Right renal pelvis (tissue), 4 donors: Measurements from ENCODE around the gene DUS1L. TPM values are rescaled to one million over a fixed set of nuclear protein-coding genes. Genes with fewer than 3 reads are reported as not detected.
A peak's percentile ranks its signal among the peaks of the same experiment; 100 is the strongest.
"Not testable (repeated sequence)": the region's sequence is repeated elsewhere in the genome, so short reads cannot be mapped to it uniquely, and the experiment has no call there.

Experiments used
- DNase-seq, 4 donors: peaks; one replicate each; pipeline ENCODE4 v3.0.0-alpha.2; 2013; ENCODE audit warnings: low read depth in 4 of 4, low spot score in 3 of 4, missing footprints in 1 of 4
- polyA plus RNA-seq, 4 donors: library from polyadenylated mRNA; unstranded; fragments of 120-200 nt; gene quantifications; one replicate each; pipeline ENCODE4 v1.2.1, GENCODE V29; 2013; ENCODE audit not compliant: insufficient read length in 4 of 4

The DUS1L gene
- polyA plus RNA-seq, 4 donors = 78.2 to 94.1 (median 79.1) TPM

DNA sequence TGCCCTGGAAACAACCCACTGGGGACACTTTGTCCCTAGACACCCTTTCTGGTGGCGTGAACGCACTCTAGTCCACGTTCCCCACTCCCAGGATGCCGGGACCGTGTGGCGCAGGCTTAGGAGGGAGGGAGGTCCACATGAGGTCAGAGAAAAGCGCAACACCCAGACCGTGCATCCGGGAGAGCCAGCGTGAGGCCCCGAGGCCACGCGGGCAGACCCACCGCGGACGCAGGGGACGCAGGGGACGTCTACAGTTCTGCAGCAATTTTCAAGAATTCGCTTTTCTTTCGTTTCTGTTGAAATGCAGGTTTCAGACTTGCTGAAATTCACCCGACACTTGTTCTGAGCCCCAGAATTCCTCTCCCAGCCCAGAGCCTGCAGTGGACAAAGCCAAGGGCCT, 18.7 kb downstream of the DUS1L start:
- no peak for DNase-seq

DNA sequence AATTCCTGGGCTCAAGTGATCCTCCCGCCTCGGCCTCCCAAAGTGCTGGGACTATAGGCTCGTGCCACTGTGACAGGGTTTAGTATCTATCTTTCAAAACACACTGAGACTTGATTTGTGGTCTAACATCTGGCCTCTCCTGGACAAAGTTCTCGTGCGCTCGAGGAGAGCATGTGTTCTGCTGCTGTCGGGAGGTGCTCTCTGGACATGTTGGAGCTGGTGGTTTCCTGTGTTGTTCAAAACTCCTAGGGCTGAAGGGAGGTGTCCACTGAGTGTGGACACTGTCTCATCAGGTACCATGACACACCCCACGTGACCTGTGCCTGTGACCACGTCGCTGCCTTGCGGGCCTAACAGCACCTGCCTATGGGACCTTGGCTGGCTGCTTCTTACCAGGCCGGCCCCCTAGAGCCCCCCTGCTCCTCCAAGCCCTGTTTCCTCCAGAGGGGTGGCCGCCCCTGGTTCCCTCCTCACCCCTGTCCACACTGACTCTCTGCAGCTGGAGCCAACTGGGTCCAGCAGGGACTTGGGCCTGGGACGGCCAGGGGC, 19.6 kb downstream of the DUS1L start:
- DNase-seq = no peak

DNA sequence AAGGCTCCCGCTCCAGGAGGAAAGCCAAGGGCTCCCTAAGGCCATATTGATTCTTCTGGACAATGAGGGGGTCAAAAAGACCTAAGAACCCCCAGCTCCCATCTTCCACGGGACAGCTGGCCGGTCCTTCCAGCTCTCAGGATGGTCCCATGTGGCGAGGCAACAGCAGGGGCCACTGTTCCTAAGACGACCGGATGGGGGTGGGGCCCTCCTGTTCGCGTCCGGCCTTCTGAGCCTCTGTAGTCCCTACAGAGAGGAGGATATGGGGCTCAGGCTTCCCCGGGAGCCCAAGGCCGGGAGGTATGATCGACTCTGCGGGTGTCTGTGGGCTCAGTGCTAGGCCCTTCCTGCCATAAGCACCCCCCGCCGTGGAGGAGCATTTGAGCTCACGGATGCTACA, 22.1 kb downstream of the DUS1L start:
- no peak for DNase-seq

DNA sequence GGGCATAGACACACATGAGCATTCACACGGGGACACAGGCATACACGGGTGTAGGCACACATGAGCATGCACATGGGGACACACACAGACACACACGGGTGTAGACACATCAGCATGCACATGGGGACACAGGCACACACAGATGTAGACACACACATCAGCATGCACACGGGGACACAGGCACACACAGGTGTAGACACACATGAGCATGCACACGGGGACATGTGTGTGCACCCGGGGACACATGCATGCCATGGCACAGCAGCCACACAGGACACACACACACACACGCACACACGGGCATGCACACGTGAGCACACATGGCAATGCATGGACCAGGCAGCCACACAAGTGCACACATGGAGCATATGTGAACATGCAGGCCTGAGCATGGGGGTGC, 23.0 kb downstream of the DUS1L start:
- DNase-seq = no peak

DNA sequence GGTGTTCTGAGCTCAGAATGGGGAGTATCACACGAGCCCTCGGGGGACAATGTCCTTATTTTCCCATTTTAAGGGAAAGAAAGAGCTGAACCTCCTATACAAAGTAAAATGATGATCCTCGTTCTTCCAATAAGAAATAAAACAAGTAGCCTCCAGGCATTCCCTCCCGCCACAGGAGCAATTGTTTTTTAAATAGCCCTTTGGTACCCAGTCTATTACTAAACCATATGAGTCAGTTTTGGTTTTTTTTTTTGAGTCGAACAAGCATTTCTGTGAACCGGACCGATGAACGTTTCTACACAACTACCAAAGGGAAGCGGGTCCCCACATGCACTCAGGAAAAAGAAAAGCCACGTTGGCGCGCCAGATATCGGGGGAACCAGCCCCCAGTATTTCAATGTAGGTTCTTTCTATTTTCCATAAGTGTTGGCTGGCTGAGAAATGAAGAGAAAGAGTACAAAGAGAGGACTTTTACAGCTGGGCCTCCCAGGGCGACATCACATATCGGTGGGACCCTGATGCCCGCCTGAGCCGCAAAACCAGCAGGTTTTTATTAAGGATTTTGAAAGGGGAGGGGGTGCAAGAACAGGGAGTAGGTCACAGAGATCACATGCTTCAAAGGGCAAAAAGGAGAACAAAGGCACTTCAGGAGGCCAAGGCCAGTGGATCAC, 24.3 kb downstream of the DUS1L start:
- no peak for DNase-seq

DNA sequence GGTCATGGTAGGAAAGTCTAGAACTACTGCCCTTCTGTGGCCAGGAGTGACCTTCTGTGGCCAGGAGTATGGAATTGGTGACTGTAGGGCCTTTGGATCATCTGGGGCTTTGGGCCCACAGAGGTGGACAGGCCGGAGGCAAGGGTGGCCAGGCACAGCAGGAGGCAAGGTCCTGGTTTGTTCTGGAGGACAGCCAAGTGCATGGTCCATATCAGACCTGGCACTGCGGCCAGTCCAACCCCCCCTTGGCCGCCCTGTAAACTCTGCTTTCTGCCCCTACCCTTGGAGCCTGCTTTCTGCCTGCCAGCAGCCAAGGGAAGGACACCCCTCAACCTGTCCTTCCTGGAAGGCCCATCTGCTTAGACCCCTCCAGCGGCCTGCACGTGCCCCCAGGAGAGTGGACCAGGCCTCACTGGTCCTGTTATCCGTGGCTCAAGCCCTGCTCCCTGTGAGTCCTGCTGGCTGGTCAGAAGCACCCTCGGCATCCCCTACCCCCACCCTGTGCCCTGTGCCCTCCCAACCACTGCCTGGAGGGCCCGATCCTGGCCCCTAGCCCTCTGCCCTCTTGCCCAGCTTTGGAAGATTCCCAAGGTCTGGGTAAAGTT, 25.8 kb downstream of the DUS1L start:
- no peak for DNase-seq

DNA sequence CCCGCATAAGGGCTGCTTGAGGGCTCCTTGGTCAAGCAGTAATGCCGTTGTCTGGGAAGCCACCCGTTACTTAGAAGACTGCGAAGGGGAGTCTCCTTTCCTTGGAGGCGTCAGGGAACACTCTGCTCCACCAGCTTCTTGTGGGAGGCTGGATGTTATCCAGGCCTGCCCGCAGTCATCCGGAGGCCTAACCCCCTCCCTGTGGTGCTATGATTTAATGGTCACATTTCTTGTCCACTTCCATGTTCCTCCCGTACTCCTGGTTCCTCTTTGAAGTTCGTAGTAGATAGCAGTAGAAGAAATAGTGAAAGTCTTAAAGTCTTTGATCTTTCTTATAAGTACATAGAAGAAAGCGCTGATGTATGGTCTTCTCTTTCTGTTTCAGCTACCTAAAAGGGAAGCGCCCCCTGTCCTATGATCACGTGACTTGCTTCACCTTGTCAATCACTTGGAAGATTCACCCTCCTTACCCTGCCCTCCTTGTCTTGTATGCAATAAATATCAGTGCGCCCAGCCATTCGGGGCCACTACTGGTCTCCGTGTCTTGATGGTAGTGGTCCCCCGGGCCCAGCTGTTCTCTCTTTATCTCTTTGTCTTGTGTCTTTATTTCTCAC, 26.7 kb downstream of the DUS1L start:
- DNase-seq = not testable (repeated sequence)

DNA sequence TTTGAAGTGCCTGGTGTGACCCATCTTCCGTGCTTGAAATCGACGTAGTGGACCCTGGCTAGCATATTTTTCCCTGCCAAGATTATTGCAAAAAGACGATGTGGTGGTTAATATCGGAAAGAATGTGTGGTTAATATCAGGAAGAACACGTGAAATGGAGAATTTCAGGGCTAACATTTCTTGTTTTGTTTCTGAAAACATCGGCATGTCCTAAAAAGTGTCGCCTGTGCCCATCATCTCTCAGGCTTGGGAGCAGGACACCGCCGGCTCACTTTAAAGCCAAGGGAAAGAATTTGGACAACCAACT, 27.8 kb downstream of the DUS1L start:
- DNase-seq = no peak

DNA sequence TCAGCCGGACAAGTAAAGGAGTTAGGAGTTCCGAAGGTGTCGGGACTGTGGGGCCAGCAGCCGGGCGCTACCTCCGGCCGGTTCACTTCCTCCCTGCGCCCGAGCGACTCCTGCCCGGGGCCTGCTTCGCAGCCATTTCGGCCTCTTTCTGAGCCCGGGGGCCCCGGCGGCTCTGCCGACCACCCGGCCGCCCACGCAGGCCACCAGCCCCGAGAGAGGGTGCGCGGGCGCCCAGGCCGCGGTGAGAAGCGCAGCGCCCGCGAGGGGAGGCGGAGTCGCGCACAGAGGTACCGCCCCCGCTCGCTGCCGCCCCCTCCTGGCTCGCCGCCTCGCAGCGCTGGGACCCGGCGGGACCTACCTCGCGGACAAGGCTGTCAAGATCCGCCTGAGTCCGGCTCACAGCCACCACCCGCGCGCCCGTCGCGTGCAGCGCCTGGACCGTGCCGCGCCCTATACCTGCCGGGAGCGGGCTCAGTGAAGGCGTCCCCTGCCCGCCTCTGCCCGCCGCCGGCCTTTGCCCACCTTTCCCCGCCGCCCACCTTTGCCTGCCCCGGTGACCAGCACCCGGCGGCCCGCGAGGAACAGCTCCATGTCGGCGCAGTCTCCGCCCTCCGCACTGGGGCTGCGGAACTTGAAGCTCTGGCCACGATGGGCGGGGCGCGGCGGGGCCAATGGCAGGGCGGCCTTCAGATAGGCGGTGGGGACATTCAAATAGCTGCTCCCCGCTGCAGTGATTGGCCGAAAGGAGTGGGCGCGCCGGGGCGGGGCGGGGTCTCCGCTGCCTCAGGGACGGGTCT, 28.3 kb downstream of the DUS1L start, which contains the start of gene DCXR:
Gene DCXR (minus strand): TSS at position 606 of the 797 bp plus-strand sequence. CDS start 15 bp downstream, at position 591.
- DNase-seq = peak; percentile 88 to 93 (median 90)

DNA sequence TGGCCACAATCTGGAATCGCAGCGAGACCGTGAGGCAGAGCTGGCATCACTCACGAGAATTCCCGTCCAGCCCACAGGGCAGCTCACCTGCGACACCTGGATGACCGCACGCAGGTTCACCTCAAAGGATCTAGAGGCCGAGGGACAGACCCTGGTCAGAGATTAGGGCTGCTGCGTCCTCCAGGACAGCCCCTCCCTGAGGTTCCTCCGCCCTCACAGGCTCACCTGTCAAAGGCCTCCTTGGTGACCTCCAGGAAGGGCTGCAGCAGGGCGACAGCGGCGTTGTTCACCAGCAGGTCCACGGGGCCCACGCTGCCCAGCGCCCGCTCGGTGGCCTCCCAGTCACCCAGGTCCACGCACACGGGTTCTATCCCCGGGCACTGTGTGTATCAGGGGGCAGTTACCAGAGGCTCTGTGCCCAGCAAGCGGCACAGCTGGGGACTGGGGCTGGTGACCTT, 28.9 kb downstream of the DUS1L start:
- DNase-seq = no peak

DNA sequence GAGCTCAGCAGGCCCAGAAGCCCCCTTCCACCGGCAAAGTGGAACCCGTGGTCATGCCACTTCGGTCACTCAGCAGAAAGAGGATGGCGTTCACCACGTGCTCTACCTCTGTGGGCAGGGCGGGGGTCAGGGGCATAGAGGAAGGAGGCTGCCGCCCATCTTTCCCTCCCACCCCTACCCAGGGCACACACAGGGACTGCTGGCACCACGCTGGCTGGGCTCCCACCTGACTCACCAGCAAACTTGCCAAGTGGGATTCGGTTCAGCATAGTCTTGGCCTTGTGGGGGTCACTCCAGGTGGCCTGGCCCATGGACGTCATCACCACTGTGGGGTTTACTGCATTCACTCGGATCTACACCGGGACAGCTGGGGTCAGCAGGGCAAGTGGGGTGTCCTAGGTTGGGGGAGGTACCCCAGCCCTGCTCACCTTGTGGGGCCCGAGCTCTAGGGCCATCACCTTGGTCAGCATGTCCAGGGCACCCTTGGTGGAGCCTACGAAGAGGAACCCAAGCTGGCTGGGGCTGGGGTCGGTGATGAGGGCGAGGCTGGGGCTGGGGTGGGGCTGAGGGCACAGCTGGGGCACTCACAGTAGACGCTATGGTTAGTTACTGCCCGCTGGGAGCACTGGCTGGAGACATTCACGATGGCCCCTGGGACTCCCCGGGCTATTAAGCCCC, 29.5 kb downstream of the DUS1L start:
- DNase-seq = no peak

DNA sequence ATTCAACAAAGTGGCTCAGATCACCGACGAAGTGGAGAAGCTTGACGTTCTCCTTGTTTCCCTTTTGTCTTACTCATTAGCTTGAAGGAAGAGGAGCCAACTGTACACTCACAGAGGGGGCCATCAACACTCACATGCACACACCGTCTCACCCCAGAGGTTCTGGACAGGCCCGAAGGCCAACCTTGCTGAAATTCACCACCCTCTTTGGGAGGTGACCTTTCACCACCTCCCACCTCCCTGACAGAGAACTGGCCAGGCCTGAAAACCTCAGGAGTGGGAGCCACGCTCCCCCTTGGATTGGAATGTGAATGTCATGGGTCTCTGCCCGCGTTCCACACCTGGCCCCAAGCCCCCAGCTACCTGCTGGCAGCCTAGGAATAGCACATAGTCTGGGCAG, 30.1 kb downstream of the DUS1L start:
- DNase-seq = no peak

DNA sequence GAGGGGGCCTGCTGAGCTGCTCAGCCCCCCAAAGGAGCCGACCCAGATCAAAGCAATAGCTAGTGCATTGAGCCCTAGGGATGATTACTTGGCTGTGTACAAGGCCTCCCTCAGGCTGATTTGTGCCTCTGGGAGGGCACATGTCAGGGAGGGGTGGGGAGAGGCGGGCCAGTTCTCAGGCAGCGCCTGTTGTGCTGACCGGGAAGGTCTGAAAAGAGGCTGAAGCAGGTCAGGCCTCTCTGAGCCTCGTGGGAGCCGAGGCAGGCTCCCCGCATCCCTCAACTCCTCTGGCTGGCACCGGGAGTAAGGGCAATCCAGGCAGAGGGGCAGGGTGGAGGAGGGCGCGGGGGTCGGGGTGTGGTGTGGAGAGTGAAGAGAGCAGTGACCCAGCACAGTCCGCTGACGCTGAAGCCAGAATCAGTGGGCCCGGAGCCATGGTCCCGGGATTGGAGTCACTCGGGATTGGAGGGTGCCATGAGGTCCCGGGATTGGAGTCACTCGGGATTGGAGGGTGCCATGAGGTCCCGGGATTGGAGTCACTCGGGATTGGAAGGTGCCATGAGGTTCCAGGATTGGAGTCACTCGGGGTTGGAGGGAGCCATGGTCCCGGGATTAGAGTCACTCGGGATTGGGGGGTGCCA, 31.1 kb downstream of the DUS1L start:
- no peak for DNase-seq

DNA sequence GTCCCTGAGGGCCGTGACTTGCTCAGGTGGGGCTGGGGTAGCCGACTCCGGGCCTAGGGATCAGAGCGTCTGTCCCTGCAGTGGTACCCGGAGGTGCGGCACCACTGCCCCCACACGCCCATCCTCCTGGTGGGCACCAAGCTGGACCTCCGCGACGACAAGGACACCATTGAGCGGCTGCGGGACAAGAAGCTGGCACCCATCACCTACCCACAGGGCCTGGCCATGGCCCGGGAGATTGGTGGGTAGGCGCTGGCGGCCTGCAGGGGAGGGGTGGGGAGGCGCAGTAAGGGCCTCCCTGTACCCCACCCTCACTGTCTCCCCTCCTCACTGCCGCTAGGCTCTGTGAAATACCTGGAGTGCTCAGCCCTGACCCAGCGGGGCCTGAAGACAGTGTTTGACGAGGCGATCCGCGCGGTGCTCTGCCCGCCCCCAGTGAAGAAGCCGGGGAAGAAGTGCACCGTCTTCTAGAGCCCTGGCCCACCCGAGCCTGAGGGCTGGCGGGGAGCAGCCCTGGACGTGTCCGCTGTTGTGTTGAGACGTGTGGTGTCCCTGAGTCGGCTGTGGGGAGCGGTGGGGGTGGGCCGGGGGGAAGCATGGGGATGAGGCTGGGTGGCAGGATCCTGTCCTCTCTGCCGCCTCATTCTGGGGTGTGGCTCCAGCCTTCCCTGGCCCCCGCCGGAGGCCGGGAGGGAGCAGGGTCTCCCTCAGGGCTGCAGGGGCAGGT, 32.1 kb downstream of the DUS1L start:
- no peak for DNase-seq

DNA sequence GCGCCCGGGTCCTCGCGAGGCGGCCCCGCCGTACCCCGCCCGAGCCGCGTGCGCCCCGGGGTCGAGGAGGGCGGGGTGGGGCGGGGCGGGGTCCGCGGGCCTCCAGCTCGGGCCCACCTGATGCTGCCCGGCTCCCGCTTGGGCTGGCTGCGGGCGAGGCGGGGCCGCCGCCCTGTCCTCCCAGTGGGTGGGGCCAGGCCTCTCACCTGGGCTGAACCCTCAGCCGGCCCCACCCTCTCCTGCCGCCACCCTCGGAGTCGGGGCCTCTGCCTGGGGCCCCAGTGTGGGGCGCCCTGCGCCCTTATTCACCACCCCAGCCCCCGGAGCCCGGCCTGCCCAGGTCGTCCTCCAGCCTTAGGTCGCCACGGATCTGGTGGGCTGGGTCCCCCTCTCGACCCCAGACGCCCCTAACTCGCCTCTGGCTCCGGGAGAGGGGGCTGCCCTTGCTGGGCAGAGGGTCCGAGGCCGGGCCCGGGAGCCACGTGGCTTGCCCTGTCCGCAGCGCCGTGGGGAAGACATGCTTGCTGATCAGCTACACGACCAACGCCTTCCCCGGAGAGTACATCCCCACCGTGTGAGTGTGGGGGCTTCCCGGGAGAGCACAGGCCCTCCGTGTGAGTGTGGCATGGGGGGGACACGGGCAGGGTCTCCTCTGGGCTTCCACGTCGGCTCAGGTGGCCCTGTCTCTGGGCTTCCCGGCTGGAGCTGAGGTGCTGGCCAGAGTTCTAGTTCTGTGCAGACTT, 33.5 kb downstream of the DUS1L start:
- DNase-seq = no peak

DNA sequence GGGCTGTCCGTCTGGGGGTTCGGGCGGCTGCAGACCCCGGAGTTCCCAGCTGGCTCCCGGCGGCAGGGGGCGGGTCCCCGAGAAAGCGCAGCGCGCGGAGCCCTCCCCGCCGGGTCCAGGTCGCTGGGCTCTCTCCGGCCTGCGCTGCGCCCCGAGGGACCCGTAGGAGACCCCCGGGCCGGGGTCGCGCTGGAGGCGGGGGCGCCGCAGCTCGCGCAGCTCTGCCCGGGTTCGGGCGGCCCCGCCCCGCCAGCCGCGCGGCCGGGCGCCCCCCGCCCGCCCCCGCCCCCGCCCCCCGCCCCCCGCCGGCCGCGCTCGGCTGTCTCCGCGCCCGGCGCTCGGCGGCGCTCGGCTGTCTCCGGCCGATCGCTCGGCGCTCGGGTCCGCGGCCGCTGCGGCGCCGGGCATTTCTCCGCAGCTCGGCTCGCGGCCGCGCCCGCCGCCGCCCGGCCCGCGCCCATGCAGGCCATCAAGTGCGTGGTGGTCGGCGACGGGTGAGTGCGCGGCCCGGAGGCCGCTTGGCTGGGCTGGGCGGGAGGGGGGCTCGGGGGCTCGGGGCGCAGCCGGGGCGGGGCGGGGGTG, 34.2 kb downstream of the DUS1L start, which contains the start of gene RAC3:
Gene RAC3 (plus strand): TSS at position 376 of the 582 bp plus-strand sequence. CDS start 84 bp downstream, at position 460.
- DNase-seq = no peak

DNA sequence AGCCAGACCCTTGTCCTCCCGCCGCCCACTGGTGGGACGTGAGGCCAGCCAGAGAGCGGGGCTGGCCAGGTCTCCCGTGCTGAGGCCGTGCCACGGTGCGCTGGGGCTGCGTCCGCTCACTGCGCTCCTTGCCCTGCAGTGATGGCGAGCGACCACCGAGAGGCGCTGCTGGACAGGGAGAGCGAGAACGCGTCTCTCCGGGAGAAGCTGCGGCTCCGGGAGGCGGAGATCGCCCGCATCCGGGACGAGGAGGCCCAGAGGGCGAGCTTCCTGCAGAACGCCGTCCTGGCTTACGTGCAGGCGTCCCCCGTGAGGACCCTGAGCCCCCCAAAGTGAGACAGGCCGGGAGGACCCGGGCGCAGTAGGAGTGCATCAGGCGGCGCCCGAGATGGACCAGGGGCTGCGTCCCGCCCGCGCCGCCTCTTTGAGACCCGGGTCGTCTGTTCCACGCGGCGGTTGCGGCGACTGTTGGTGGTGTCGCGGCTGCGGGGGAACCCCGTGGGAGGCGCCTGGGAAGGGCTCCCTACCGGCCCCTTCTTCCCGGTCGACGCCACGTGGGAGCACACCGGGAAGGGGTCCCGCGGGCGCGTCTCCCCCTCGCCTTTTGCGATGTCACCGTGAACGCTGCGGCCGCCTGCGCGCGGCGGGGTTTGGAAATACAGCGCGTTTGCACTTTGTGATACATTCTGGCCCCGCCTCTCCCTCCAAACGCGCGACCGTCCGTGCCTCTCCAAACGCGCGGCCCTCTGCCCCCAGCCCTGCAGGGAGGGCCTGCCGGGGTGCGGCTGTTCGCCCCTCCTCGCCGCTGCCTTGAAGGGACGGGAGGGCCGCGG, 34.9 kb downstream of the DUS1L start:
- peak in 1 of 4 donors; percentile 82 for DNase-seq
